ENCODE results near the gene GABRP.

GRCh38 chr5:170819824-170820223 is 36.3 kb downstream of the GABRP start:
- TF ChIP-seq CTCF (conservative IDR thresholded peaks at IDR 0.05; ENCODE audit: low read length), result no peak
- no peak for TF ChIP-seq EZH2phosphoT487 (IDR thresholded peaks at IDR 0.05; ENCODE audit: borderline replicate concordance, low read depth, low read length)
